Right lung (tissue), 5 donors: ENCODE measurements around the gene NRSN1. TPM values are rescaled to one million over a fixed set of nuclear protein-coding genes. Genes with fewer than 3 reads are reported as not detected.
"Not testable (repeated sequence)": the region's sequence is repeated elsewhere in the genome, so short reads cannot be mapped to it uniquely, and the experiment has no call there.

ENCODE experiments used
- DNase-seq, 2 donors: peaks; one replicate each; pipeline ENCODE4 v3.0.0-alpha.2; 2013
- polyA plus RNA-seq, 5 donors: library from polyadenylated mRNA; unstranded; fragments of 120-200 nt; gene quantifications; one replicate each; pipeline versions ENCODE4 v1.2.1 to v1.2.3, GENCODE V29; 2013; ENCODE audit warnings: inconsistent platforms in 1 of 5, low replicate concordance in 1 of 5; ENCODE audit not compliant: insufficient read length in 5 of 5, insufficient read depth in 1 of 5

NRSN1 gene
- polyA plus RNA-seq, 5 donors = 0.15 to 0.49 (median 0.37) TPM

GRCh38 chr6:24140591-24140990 is 14.6 kb downstream of the NRSN1 start:
- DNase-seq = peak; percentile 83 to 84

GRCh38 chr6:24142733-24143132 is 16.7 kb downstream of the NRSN1 start:
- not testable (repeated sequence) for DNase-seq

DNA sequence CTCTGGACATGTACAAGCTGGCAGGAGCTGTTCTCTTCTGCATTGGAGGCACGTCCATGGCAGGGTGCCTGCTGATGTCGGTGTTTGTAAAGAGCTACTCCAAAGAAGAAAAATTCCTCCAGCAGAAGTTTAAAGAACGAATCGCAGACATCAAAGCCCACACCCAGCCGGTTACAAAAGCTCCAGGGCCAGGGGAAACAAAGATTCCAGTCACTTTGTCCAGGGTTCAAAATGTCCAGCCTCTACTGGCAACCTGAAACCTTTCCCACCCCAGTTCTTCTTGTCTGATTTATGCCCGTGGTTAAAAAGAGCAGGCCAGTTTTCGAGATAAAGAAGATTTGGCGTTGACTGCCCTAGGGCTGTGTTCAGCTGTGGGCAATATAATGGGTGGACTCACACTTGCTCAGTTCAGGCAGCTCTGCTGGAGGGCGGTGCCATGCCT is 19.7 kb downstream of the NRSN1 start:
- no peak for DNase-seq

- no peak for DNase-seq
Observed at GRCh38 chr6:24146871-24147270, 20.9 kb downstream of the NRSN1 start.

DNA sequence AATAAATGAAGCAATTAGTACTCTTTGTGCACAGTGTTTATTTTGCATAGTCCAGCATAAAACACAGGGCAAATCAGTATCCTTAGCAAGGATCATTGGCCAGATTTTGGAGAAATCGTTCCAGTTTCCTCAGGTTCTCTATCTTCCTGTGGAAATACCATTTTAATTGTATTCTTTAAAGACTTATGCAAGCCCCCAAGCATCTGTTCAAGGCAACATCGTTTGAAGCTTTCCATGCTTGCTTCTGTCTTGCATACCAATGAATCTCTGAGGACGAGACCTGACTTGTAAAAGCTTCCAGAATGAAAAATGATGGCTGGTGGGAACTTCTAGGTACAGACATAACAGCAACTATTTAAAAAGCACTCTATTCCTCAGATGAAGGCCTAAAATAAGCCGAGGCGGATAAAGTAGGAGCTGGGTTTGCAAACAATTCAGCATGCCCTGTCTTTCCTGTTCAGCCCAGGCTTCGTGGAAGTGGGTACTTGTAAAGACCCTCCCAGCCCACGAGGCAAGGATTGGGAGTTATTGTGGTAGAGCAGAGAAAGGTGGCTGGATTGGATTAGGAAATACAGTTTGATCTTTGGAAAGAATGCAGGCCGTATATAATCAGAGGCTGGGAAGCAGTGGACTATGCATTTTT is 21.6 kb downstream of the NRSN1 start:
- no peak for DNase-seq

DNA sequence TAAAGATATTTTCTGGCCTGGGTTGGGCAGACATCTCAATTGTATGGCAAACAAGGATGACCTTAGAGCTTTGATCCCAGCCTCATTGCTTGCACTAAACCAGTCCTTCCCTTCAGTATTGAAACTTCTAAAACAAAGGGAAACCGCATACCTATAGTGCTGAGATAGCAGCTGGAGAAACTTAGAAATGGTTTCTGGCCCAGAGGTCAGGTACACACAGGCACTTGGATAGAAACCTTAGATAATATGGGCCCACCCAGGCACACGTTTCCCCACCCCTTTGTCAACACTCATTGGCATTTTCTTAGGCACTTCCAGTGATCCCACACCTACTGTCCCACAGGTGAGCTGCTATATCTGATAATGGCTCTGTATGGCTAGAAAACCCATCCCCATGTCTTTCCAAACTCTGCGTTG is 22.1 kb downstream of the NRSN1 start:
- no peak for DNase-seq

GRCh38 chr6:24148684-24149083 is 22.7 kb downstream of the NRSN1 start:
- DNase-seq = no peak

GRCh38 chr6:24149296-24149695 is 23.3 kb downstream of the NRSN1 start:
- DNase-seq = peak in 1 of 2 donors; percentile 31

DNA sequence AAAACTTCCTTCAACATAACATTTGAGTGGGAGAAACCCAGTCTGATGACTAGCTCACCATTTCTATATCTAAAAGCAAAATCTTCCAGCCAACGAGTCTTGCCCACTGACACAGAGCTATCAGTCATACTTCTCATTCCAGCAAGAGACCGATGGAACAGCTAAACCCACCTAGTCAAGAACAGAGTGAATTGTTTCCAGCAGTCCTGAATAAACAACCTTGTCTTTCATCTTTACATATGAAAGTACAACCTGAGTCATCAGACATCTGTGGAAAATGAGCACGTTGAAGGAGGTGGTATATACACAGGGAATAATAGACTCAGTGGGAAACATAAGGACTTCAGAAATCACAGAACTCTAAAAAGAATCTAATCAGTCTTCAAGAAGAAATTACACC is 23.8 kb downstream of the NRSN1 start:
- no peak for DNase-seq

- no peak for DNase-seq
Observed at GRCh38 chr6:24152014-24152413, 26.0 kb downstream of the NRSN1 start.

DNA sequence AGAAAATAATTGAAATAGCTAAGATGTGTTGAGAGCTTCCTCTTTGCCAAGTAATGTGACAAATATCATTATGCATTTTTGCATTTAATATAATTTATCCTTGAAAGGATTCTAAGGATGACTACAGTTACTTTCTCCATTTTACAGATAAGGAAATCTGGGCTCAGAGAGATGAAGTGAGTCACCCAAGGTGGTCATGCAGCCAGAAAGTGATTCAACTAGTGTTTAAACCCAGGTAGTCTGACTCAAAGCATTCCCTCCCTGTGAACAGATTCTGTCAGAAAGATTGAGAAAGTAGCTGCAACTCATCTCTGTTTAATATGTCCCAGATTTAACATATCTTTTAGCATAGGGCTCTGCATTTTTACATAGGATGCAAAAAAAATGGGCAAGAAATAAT is 28.1 kb downstream of the NRSN1 start:
- DNase-seq = no peak

- DNase-seq = peak; percentile 23 to 42
Observed at GRCh38 chr6:24157886-24158285, 31.9 kb downstream of the NRSN1 start.

DNA sequence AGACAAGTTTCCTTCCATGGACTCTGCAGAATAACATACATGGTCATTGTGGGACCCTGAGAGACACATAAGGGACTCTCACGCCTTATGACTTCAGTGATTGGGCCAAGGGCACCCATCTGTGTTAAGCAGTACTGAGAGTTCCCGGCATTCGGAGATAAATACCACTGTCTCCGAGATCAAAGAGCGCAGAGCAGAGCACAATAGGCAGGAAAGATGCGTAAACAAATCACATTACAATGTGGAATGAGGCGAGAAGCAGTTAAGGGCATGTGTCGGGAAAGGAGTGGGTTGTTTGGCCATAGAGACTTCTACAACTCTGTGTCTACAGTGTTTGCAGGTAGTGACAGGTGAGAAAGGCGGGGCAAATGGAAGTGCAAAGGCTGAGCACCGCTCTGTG is 57.6 kb downstream of the NRSN1 start:
- no peak for DNase-seq

- DNase-seq = no peak
Observed at GRCh38 chr6:24186349-24186748, 60.3 kb downstream of the NRSN1 start.

DNA sequence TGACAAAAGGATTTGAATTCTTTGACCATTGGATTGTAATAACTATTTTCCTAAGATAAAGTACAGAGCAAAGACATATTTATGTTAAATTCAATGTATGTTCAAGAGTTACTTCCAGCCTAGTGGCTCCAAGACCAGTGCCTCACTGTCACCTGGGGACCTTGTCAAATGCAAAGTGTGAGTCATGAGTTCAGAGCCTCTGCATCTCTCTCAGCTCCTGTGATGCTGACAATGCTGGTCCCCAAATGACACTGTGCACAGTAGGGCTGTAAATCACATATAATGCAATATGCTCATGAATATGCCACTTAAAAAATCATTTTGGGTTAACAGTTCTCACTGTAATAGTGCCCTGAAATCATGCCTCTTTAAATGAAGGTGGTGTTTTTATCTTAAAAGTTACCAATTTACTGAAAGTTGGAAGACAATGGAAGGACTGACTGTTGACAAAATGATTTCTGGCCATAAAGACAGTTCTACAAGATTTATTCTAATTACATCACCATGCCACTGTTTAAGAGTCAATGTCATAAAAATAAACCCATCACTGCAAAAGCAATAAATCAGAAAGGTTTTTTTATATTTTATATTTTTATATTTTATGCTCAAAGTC is 62.1 kb downstream of the NRSN1 start:
- no peak for DNase-seq

DNA sequence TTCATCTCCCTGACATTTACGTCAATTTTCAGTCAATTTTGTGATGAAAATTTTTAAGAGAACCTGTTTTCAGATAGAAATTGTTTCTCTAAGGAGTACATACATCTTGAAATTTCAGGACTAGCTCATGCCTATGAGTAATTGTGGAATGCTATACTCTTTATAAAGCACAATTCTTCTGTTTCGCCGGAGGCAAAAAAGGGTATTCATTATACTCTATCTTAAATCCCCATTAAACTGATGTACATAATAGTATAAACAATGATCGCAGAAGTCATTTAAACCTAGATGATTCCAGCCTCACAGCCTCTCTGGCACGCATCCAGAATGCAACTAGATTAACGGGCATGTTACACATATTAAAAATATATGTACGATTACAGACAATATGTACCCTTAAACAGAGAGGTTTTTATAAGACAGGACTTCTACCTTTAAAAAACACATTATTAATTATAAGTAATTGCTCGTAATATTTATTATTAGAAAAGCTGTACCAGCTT is 62.6 kb downstream of the NRSN1 start:
- no peak for DNase-seq

- DNase-seq = no peak
Observed at GRCh38 chr6:24191346-24191745, 65.3 kb downstream of the NRSN1 start.

- no peak for DNase-seq
Observed at GRCh38 chr6:24193364-24193763, 67.3 kb downstream of the NRSN1 start.

DNA sequence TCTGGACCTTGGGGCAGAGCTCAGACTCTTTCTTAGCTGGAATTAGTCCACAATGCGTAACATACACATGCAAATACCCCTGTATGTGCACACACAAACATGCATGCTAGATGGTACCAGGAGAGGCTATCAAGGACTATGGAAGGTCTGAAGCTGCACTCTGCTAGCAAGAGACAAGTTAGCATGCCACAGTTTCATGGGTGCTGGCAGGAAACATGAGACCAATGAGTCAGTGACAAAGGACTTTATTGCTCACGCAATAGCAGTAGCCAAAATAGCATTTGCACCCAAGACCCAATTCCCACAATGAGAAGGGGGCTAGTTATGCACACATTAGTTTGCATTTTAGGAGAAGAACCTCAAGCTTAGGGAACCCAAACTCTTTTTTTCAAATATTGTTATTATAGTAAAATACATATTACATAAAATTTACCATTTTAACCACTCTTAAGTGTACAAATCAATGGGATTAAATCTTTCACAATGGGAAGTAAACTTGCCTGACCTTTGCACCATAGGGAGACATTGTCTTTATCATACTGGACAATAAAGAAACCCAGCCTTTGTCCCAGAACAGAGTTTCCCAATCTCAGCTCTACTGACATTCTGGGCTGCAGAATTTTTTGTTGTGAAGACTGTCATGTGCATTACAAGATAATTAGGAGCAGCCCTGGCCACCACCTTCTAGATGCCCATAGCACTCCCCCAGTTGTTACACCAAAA is 69.1 kb downstream of the NRSN1 start:
- DNase-seq = no peak

DNA sequence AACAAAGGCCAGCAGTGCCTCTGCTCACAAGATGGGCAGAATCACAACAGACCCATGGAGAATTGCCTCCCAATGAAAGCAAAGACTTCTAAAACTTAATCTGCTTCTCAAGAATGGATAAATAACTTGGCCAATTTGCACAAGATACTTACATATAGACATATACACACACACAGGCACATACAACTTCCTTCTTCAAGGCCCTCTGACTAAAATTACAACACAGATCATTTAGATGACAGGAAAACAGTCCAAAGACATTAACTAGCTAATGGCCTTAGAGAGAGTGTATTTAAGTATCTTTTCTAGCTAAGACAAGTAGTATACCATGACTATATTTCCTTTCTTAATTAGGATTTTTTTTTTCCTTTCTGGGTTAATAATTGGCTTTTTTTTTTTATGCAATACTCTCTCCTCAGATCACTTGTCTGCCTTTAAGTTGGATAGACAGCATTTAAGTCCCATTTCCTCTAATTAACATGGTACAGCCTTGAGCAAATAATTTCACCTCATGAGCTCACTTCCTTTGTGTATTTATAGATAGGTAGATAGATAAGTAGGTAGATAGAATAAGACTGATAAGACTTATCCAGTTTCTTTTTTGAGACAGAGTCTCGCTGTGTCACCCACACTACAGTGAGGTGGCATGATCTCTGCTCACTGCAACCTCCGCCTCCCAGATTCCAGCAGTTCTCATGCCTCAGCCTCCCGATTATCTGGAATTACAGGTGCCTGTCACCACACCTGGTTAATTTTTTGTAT is 70.0 kb downstream of the NRSN1 start:
- DNase-seq = no peak
